ENCODE results near the gene CRYGA.

GRCh38 chr2:208182835-208183234, 19.4 kb upstream of the CRYGA start:
- TF ChIP-seq EZH2 (IDR thresholded peaks at IDR 0.05; ENCODE audit: insufficient read depth, poor library complexity, severe bottlenecking), result no peak
- TF ChIP-seq EZH2phosphoT487 (IDR thresholded peaks at IDR 0.05; ENCODE audit: insufficient read depth, low read depth), result no peak
